Body of pancreas (tissue), 4 donors: ENCODE results near the gene MACROH2A1. TPM values are rescaled to one million over a fixed set of nuclear protein-coding genes. Genes with fewer than 3 reads are reported as not detected.

Experiments used
- ATAC-seq: fragments of 150-250 bp; one replicate; pipeline ENCODE4 v1.9.1; 2016
- DNase-seq, 4 donors: peaks; one replicate each; pipeline ENCODE4 v3.0.0-alpha.2; 2019
- H3K27ac ChIP-seq, 4 donors: fragments of 200-600 bp; sonication (generic); 1 replicate in 3 of 4; 2 replicates in 1 of 4; pipeline versions ENCODE4 v1.5.1 to v1.6.1; 2016 to 2019; ENCODE audit warnings: mild to moderate bottlenecking in 1 of 4, mixed read lengths in 1 of 4, moderate library complexity in 1 of 4
- H3K27me3 ChIP-seq, 2 donors: fragments of 200-600 bp; sonication (generic); one replicate each; pipeline ENCODE4 v1.6.0; 2016; ENCODE audit warnings: mild to moderate bottlenecking in 1 of 2
- H3K36me3 ChIP-seq, 2 donors: fragments of 200-600 bp; sonication (generic); replicated peaks in 1 of 2; 2 replicates each; pipeline ENCODE4 v1.5.1; 2016; ENCODE audit warnings: low read depth in 2 of 2; ENCODE audit not compliant: insufficient read depth in 1 of 2
- H3K4me1 ChIP-seq: fragments of 200-600 bp; sonication (generic); one replicate; pipeline ENCODE4 v1.6.0; 2016
- H3K4me3 ChIP-seq, 2 donors: fragments of 200-600 bp; sonication (generic); 1 replicate in 1 of 2; 2 replicates in 1 of 2; pipeline ENCODE4 v1.5.1; 2016 to 2019
- H3K9me3 ChIP-seq, 3 donors: fragments of 200-600 bp; sonication (generic); 1 replicate in 2 of 3; 2 replicates in 1 of 3; pipeline ENCODE4 v1.5.1; 2016
- POLR2A ChIP-seq, 3 donors: fragments of 450-650 bp; IDR thresholded peaks; one replicate each; pipeline ENCODE4 v1.6.1; 2016; ENCODE audit warnings: antibody characterized with exemption in 3 of 3, mild to moderate bottlenecking in 2 of 3
- WGBS, 2 donors: methylation state at CpG; one replicate each; pipeline ENCODE4 v1.1.5; 2017; 5-methylcytosine and 5-hydroxymethylcytosine counted together
- intact Hi-C: fragments of 100-400 bp; cut with DNase I; formaldehyde crosslinking; loops from one replicate; pipeline ENCODE4 v1.15.1; 2023
- total RNA-seq, 2 donors: library from RNA; depleted of rRNA; stranded (reverse); fragments of >200 nt; gene quantifications; one replicate each; pipeline ENCODE4 v1.1.0, GENCODE V29; 2016
- TF ChIP-seq, protein P1 (sequence below), 7 experiments: fragments of 450-650 bp in 4 of 7; fragments of 200-600 bp in 3 of 7; sonication (generic) in 3 of 7; IDR thresholded peaks; one replicate each; pipeline ENCODE4 v1.5.1; 2016 to 2019; ENCODE audit warnings: antibody characterized with exemption in 7 of 7

The MACROH2A1 gene
- total RNA-seq, 2 donors from 2014 or later, result 78.9 to 142 TPM

DNA sequence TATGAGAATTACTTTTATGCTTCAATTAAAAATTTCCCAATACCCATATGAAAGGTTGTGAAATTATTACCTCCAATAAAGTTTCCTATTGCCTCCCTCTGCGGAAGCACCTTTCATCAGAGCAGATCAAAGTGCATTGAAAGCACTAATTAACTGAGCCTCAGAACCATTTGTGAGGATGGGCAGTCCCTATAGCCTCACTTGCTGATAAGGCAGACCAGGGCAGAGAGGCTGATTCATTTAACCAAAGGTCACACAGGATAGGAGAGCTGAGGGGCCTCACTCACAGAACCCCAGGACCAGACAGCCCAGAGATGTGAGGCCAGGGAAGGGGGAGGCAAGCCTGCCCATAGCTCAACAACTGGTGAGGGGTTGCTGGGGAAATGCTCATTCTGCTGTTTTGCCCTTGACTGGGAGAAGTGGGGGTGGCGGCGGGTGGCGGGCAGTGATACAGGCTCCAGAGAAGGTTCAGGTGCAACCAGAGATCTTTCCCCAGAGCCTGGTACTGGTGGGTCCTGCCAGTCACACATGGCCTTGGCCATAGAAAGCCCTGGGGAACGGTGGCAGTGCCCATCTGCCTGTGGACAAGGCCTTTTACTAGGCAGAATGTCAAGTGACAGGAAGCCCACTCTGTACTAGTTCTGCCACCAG, 57.9 kb downstream of the MACROH2A1 start:
- Histone ChIP-seq H3K4me3 (no peak overlapping the region), H3K27ac (no peak overlapping the region), H3K36me3 (peaks cover 0 to 38% of the 10 kb centered on the region in 2 donors), H3K4me1 (no peaks in the 10 kb centered on the region), H3K27me3 (no peaks in the 10 kb centered on the region), H3K9me3 (no peaks in the 10 kb centered on the region)
- ATAC-seq (no peak), DNase-seq (no peak)
- 85 to 97% methylated on average over 5 of the region's 5 CpGs for WGBS, 2 donors
- TF ChIP-seq POLR2A (IDR thresholded peaks at IDR 0.05), result no peak
- TF ChIP-seq, protein P1, sequence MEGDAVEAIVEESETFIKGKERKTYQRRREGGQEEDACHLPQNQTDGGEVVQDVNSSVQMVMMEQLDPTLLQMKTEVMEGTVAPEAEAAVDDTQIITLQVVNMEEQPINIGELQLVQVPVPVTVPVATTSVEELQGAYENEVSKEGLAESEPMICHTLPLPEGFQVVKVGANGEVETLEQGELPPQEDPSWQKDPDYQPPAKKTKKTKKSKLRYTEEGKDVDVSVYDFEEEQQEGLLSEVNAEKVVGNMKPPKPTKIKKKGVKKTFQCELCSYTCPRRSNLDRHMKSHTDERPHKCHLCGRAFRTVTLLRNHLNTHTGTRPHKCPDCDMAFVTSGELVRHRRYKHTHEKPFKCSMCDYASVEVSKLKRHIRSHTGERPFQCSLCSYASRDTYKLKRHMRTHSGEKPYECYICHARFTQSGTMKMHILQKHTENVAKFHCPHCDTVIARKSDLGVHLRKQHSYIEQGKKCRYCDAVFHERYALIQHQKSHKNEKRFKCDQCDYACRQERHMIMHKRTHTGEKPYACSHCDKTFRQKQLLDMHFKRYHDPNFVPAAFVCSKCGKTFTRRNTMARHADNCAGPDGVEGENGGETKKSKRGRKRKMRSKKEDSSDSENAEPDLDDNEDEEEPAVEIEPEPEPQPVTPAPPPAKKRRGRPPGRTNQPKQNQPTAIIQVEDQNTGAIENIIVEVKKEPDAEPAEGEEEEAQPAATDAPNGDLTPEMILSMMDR (IDR thresholded peaks at IDR 0.05), result no peak
- intact Hi-C loops, result no loop called here

DNA sequence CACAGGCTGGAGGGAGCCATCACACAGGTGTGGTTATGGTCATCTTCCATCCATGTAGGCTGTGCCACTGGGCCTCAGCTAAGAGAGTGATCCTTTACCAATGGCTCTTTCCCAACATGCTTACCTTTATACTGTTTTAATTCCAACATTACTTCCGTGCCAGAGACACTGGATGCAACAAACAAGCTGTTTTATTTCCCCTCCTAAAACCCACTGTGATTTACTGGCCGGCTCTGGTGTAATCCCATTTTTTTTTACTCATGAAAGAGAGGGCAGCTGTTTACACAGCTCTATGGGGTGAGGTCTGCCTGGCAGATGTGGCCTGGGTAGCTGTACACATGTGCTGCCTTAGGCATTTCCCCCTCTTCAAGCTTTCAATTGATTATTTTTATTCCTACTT, 58.5 kb downstream of the MACROH2A1 start:
- intact Hi-C loops, result no loop called here
- Histone ChIP-seq H3K36me3 (peaks cover 0 to 39% of the 10 kb centered on the region in 2 donors), H3K4me1 (no peaks in the 10 kb centered on the region), H3K4me3 (no peak overlapping the region), H3K27ac (no peak overlapping the region), H3K27me3 (no peaks in the 10 kb centered on the region), H3K9me3 (no peaks in the 10 kb centered on the region)
- TF ChIP-seq, protein P1 (IDR thresholded peaks at IDR 0.05), result no peak
- TF ChIP-seq POLR2A (IDR thresholded peaks at IDR 0.05), result no peak
- 80 to 82% methylated on average over 2 of the region's 2 CpGs for WGBS, 2 donors
- ATAC-seq, result no peak
- DNase-seq, result no peak

DNA sequence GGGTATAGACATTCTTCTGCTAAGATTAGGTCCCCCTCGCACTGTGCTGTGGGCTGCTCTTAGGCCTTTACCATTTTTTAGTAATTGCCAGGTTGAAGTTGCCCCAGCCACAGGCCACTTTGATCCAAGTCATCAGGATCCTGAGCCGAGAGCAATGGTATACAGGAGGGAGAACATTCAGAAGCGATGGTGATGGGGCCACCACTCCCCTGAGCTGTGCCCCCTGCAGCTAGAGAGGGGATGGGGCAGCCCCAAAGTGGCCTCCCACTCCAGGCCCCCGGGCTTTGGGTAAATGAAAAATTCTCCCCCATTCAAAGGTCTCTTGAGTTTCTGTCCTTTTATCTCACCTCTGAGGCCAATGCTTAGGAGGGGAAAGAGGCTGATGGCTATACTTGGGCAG, 59.4 kb downstream of the MACROH2A1 start:
- intact Hi-C loops, result no loop called here
- no peaks in the 10 kb centered on the region for H3K27me3 ChIP-seq
- peaks cover 0 to 43% of the 10 kb centered on the region in 2 donors for H3K36me3 ChIP-seq

DNA sequence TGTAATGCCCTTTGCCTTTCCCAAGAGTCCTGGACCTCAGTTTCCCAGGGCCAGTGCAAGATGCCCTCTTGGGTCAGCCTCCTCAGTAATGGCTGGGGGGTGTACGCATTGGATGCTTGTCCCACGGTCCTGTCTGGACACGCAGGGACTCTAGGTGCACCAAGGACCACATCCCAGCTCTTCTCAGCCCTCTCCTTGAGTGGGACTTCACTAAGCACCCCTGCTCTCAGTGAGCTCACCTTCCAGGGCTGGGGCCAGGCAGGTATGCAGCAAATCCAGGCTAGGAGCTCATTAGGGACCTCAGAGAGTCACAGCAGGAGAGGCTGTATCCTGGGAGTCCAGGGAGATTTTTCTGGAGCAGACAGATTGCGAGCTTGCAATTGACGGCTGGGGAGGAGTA, 59.8 kb downstream of the MACROH2A1 start:
- no peaks in the 10 kb centered on the region for H3K4me1 ChIP-seq

More for the DNA sequence above, 59.4 kb downstream of the MACROH2A1 start:
- ATAC-seq, result no peak
- peak in 1 of 4 donors; percentile 0 for DNase-seq
- WGBS, 2 donors, result 80 to 88% methylated on average over 4 of the region's 4 CpGs
- H3K4me1 ChIP-seq, result no peaks in the 10 kb centered on the region
- H3K9me3 ChIP-seq, result no peaks in the 10 kb centered on the region
- H3K4me3 ChIP-seq, result no peak overlapping the region
- TF ChIP-seq, protein P1 (IDR thresholded peaks at IDR 0.05), result no peak
- no peak overlapping the region for H3K27ac ChIP-seq

More for the DNA sequence above, 59.8 kb downstream of the MACROH2A1 start:
- ATAC-seq (no peak), DNase-seq (peak in 1 of 4 donors; percentile 1)
- no peaks in the 10 kb centered on the region for H3K9me3 ChIP-seq
- H3K27ac ChIP-seq, result no peak overlapping the region
- H3K36me3 ChIP-seq, result peaks cover 0 to 42% of the 10 kb centered on the region in 2 donors
- H3K4me3 ChIP-seq, result no peak overlapping the region
- intact Hi-C loops, result no loop called here
- TF ChIP-seq POLR2A (IDR thresholded peaks at IDR 0.05), result no peak
- TF ChIP-seq, protein P1 (IDR thresholded peaks at IDR 0.05), result no peak
- 89 to 100% methylated on average over 2 to 5 of the region's 5 CpGs for WGBS, 2 donors
- H3K27me3 ChIP-seq, result no peaks in the 10 kb centered on the region
